K562 (cell line): ENCODE data around the gene P3H4. TPM values are rescaled to one million over a fixed set of nuclear protein-coding genes. Genes with fewer than 3 reads are reported as not detected.

ENCODE experiments used
- HES1 ChIP-seq: fragments of 450-650 bp; IDR thresholded peaks from 2 replicates; pipeline ENCODE4 v1.6.1; 2016; ENCODE audit warnings: low read depth, mild to moderate bottlenecking, moderate library complexity
- HMGXB4 ChIP-seq: sonication (generic); formaldehyde crosslinking; IDR thresholded peaks from 2 replicates; pipeline ENCODE4 v1.8.1; 2023; ENCODE audit warnings: mild to moderate bottlenecking, missing genetic modification reagents
- MCM2 ChIP-seq: fragments of 450-650 bp; IDR thresholded peaks from 2 replicates; pipeline ENCODE4 v1.6.1; 2017; ENCODE audit warnings: low read depth, mild to moderate bottlenecking
- MTA2 ChIP-seq: fragments of 450-650 bp; IDR thresholded peaks from 2 replicates; pipeline ENCODE4 v1.6.1; 2016; ENCODE audit warnings: low read depth
- RAD21 ChIP-seq, 2 experiments: fragments of 250-450 bp in 1 of 2; fragments of 450-650 bp in 1 of 2; sonication (Bioruptor Pico) in 1 of 2; formaldehyde crosslinking in 1 of 2; IDR thresholded peaks in 1 of 2; conservative IDR thresholded peaks in 1 of 2; 2 replicates each; pipeline versions ENCODE4 v1.4.0 to v1.8.0; 2020 to 2022; ENCODE audit warnings: mild to moderate bottlenecking in 2 of 2, moderate library complexity in 1 of 2
- SIX5 ChIP-seq, 2 experiments: IDR thresholded peaks; 2 replicates each; pipeline ENCODE4 v1.6.1; 2011; ENCODE audit warnings: low read length in 2 of 2, borderline replicate concordance in 1 of 2, low read depth in 1 of 2, mild to moderate bottlenecking in 1 of 2, moderate library complexity in 1 of 2; ENCODE audit not compliant: insufficient read depth in 1 of 2
- SMAD1 ChIP-seq: fragments of 150-350 bp; IDR thresholded peaks from 2 replicates; pipeline ENCODE4 v1.6.1; 2014; ENCODE audit warnings: low read length, low read depth; ENCODE audit not compliant: partially characterized antibody
- TCF7 ChIP-seq: sonication (generic); IDR thresholded peaks from 2 replicates; pipeline ENCODE4 v1.6.1; 2016; ENCODE audit warnings: antibody characterized with exemption, borderline replicate concordance
- ZBED1 ChIP-seq: IDR thresholded peaks from 2 replicates; pipeline ENCODE4 v1.6.1; 2014
- ZNF253 ChIP-seq: fragments of 250-450 bp; sonication (Bioruptor Pico); conservative IDR thresholded peaks from 2 replicates; pipeline ENCODE4 v1.6.1; 2021; ENCODE audit warnings: mild to moderate bottlenecking
- ZNF3 ChIP-seq: fragments of 250-450 bp; sonication (Bioruptor Pico); IDR thresholded peaks from 2 replicates; pipeline ENCODE4 v1.5.0; 2021; ENCODE audit warnings: mild to moderate bottlenecking, moderate library complexity
- ZNF507 ChIP-seq: conservative IDR thresholded peaks from 2 replicates; pipeline ENCODE4 v1.6.1; 2017; ENCODE audit warnings: missing genetic modification characterization, missing compliant biosample characterization
- polyA plus RNA-seq, 8 experiments: library from polyadenylated mRNA; depleted of rRNA in 4 of 8; stranded (reverse) in 5 of 8; unstranded in 3 of 8; fragments of >200 nt; fragmentation: Nextera tagmentation in 2 of 8; fragmentation: Illumina TruSeq in 1 of 8; extraction: Ambion mirVana in 2 of 8; extraction: Trizol in 1 of 8; gene quantifications; 2 replicates each; pipeline versions ENCODE4 v1.2.1 to v1.2.3, GENCODE V29; 2011 to 2014; ENCODE audit warnings: inconsistent platforms in 1 of 8, missing spikeins in 1 of 8
- total RNA-seq, 7 experiments: library from RNA; depleted of rRNA in 6 of 7; stranded (reverse); fragments of >200 nt in 6 of 7; fragmentation: Illumina TruSeq in 2 of 7; extraction: Trizol in 2 of 7; gene quantifications; 2 replicates each; pipeline versions ENCODE4 v1.2.1 to v1.2.3, GENCODE V29; 2011 to 2021; ENCODE audit warnings: low replicate concordance in 1 of 7

The P3H4 gene
- total and polyA plus RNA-seq, 9 of the 15 experiments (the other 6 are each of a cell fraction or from before 2014, with no cell fraction given): 0.10 to 3.7 (median 1.0) TPM

GRCh38 chr17:41837761-41838538 lies 26.2 kb upstream of the P3H4 start, which contains the start of gene KLHL10 (continued):
- no peak for TF ChIP-seq SIX5 (IDR thresholded peaks at IDR 0.05; ENCODE audit: borderline replicate concordance in 1 of 2, insufficient read depth in 1 of 2, low read depth in 1 of 2, low read length in 2 of 2)
- no peak for TF ChIP-seq ZNF3 (CRISPR knock-in tag)
- TF ChIP-seq HMGXB4 (CRISPR knock-in tag): no peak
- no peak for TF ChIP-seq TCF7
- no peak for TF ChIP-seq ZNF253 (CRISPR knock-in tag)
- no peak for TF ChIP-seq ZNF507 (tag)
- TF ChIP-seq RAD21 (CRISPR knock-in tag; conservative IDR thresholded peaks at IDR 0.05 in 1 of 2, IDR thresholded peaks at IDR 0.05 in 1 of 2): no peak
- no peak for TF ChIP-seq ZBED1
- no peak for TF ChIP-seq SMAD1
- TF ChIP-seq HES1: no peak
- no peak for TF ChIP-seq MTA2
- no peak for TF ChIP-seq MCM2
